Endodermal cell (in vitro differentiated cells): ENCODE data around the gene DAPK1. TPM values are rescaled to one million over a fixed set of nuclear protein-coding genes. Genes with fewer than 3 reads are reported as not detected.
A peak's percentile ranks its signal among the peaks of the same experiment; 100 is the strongest.

ENCODE experiments used
- DNase-seq: peaks from one replicate; pipeline ENCODE4 v3.0.0-alpha.2; 2017
- H3K27ac ChIP-seq: 2 replicates; pipeline ENCODE4 v1.5.1; 2013; ENCODE audit warnings: mild to moderate bottlenecking, low read depth, low read length, moderate library complexity
- H3K27me3 ChIP-seq: 2 replicates; pipeline ENCODE4 v1.6.1; 2013; ENCODE audit warnings: mild to moderate bottlenecking, low read length, moderate library complexity; ENCODE audit not compliant: insufficient read depth, control insufficient read depth, poor library complexity, severe bottlenecking
- H3K36me3 ChIP-seq: 2 replicates; pipeline ENCODE4 v1.7.0; 2013; ENCODE audit warnings: mild to moderate bottlenecking, low read length, moderate library complexity; ENCODE audit not compliant: control insufficient read depth, insufficient read depth
- H3K4me1 ChIP-seq: one replicate; pipeline ENCODE4 v1.7.0; 2013; ENCODE audit warnings: low read length; ENCODE audit not compliant: control insufficient read depth, insufficient read depth
- H3K4me3 ChIP-seq: 2 replicates; pipeline ENCODE4 v1.5.1; 2013; ENCODE audit warnings: mild to moderate bottlenecking, low read length, moderate library complexity
- H3K9ac ChIP-seq: 2 replicates; pipeline ENCODE4 v1.6.1; 2013; ENCODE audit warnings: mild to moderate bottlenecking, low read length, moderate library complexity; ENCODE audit not compliant: poor library complexity, severe bottlenecking; ENCODE audit errors: extremely low read depth
- H3K9me3 ChIP-seq: 2 replicates; pipeline ENCODE4 v1.6.1; 2013; ENCODE audit warnings: mild to moderate bottlenecking, low read length, moderate library complexity; ENCODE audit not compliant: control insufficient read depth
- H3K27ac Mint-ChIP-seq: 2 replicates; pipeline ENCODE4 v1.8.0; 2020; ENCODE audit warnings: mixed read lengths
- H3K27me3 Mint-ChIP-seq: 2 replicates; pipeline ENCODE4 v1.8.0; 2021; ENCODE audit warnings: mild to moderate bottlenecking, mixed read lengths; ENCODE audit not compliant: insufficient read depth
- H3K36me3 Mint-ChIP-seq: 2 replicates; pipeline ENCODE4 v1.8.0; 2020; ENCODE audit warnings: low read depth, mixed read lengths
- H3K4me1 Mint-ChIP-seq: 2 replicates; pipeline ENCODE4 v1.8.0; 2020; ENCODE audit warnings: mixed read lengths
- H3K4me3 Mint-ChIP-seq: 2 replicates; pipeline ENCODE4 v1.8.0; 2020; ENCODE audit warnings: mild to moderate bottlenecking, moderate library complexity, mixed read lengths
- H3K9me3 Mint-ChIP-seq: 2 replicates; pipeline ENCODE4 v1.8.0; 2020; ENCODE audit warnings: mild to moderate bottlenecking, mixed read lengths
- CTCF ChIP-seq: fragments of 200-600 bp; sonication (generic); conservative IDR thresholded peaks from 2 replicates; pipeline ENCODE4 v1.5.0; 2021; ENCODE audit warnings: antibody characterized with exemption, mild to moderate bottlenecking
- WGBS, 2 experiments: methylation state at CpG; one replicate each; pipeline versions ENCODE4 v1.1.5 to v1.1.7; 2013; ENCODE audit warnings: missing lambda C conversion rate in 2 of 2, mixed read lengths in 1 of 2; ENCODE audit not compliant: insufficient coverage in 1 of 2, insufficient read length in 1 of 2; 5-methylcytosine and 5-hydroxymethylcytosine counted together
- total RNA-seq, 2 donors: library from RNA; stranded (reverse); fragmentation: NEBNext Ultra II Directional in 1 of 2; extraction: Animal tissue kit (Norgen Biotek cat#: 25700) in 1 of 2; gene quantifications; 2 replicates in 1 of 2; 3 replicates in 1 of 2; pipeline ENCODE4 v1.2.1, GENCODE V29; 2021

The DAPK1 gene
- total RNA-seq, 2 donors from 2014 or later = 117 to 139 TPM

- H3K36me3 Mint-ChIP-seq = peaks cover 39% of the 10 kb centered on the region
- 20 to 63% methylated on average over 1 to 2 of the region's 2 CpGs for WGBS, 2 experiments
- no peak overlapping the region for H3K4me3 Mint-ChIP-seq
- H3K27ac ChIP-seq = no peak overlapping the region
- H3K27me3 Mint-ChIP-seq = no peaks in the 10 kb centered on the region
- no peak overlapping the region for H3K9ac ChIP-seq
- peaks cover 42% of the 10 kb centered on the region for H3K36me3 ChIP-seq
- peaks cover 7% of the 10 kb centered on the region for H3K9me3 ChIP-seq
- no peak overlapping the region for H3K27ac Mint-ChIP-seq
- H3K9me3 Mint-ChIP-seq = no peaks in the 10 kb centered on the region
- peaks cover 26% of the 10 kb centered on the region for H3K4me1 Mint-ChIP-seq
- DNase-seq = no peak
- H3K4me3 ChIP-seq = no peak overlapping the region
- no peaks in the 10 kb centered on the region for H3K27me3 ChIP-seq
- H3K4me1 ChIP-seq = peaks cover 3% of the 10 kb centered on the region
- TF ChIP-seq CTCF = no peak
Measured at GRCh38 chr9:87562530-87563170, 65.0 kb downstream of the DAPK1 start.

GRCh38 chr9:87564111-87564510, 66.4 kb downstream of the DAPK1 start:
- H3K36me3 ChIP-seq = peaks cover 39% of the 10 kb centered on the region
- peaks cover 8% of the 10 kb centered on the region for H3K4me1 ChIP-seq
- no peak overlapping the region for H3K9ac ChIP-seq
- peaks cover 40% of the 10 kb centered on the region for H3K4me1 Mint-ChIP-seq
- 95% methylated on average over 1 of the region's 1 CpG; no CpG with 5 or more reads in 1 of the 2 experiments for WGBS, 2 experiments
- H3K9me3 Mint-ChIP-seq = no peaks in the 10 kb centered on the region
- peaks cover 7% of the 10 kb centered on the region for H3K9me3 ChIP-seq
- no peak overlapping the region for H3K4me3 ChIP-seq
- TF ChIP-seq CTCF = no peak
- H3K36me3 Mint-ChIP-seq = peaks cover 34% of the 10 kb centered on the region
- no peak overlapping the region for H3K4me3 Mint-ChIP-seq
- DNase-seq = no peak
- no peaks in the 10 kb centered on the region for H3K27me3 Mint-ChIP-seq
- no peaks in the 10 kb centered on the region for H3K27me3 ChIP-seq
- no peak overlapping the region for H3K27ac Mint-ChIP-seq
- H3K27ac ChIP-seq = no peak overlapping the region

- Mint-ChIP-seq H3K4me1 (peaks cover 47% of the 10 kb centered on the region), H3K27me3 (no peaks in the 10 kb centered on the region), H3K36me3 (peaks cover 30% of the 10 kb centered on the region), H3K27ac (peak overlapping the region; percentile 28), H3K4me3 (no peak overlapping the region), H3K9me3 (no peaks in the 10 kb centered on the region)
- Histone ChIP-seq H3K27me3 (no peaks in the 10 kb centered on the region), H3K4me3 (no peak overlapping the region), H3K9me3 (peaks cover 7% of the 10 kb centered on the region), H3K9ac (no peak overlapping the region), H3K4me1 (peaks cover 15% of the 10 kb centered on the region), H3K36me3 (peaks cover 39% of the 10 kb centered on the region), H3K27ac (no peak overlapping the region)
- 90 to 96% methylated on average over 4 of the region's 4 CpGs for WGBS, 2 experiments
- DNase-seq = no peak
- TF ChIP-seq CTCF = no peak
Measured at GRCh38 chr9:87564791-87565241, 67.1 kb downstream of the DAPK1 start.
